Measurements from ENCODE around the gene TMEM14C.

The TMEM14C gene

GRCh38 chr6:10771371-10771894 is 48.6 kb downstream of the TMEM14C start:
- no peak for DNase-seq

GRCh38 chr6:10778230-10778629 is 55.4 kb downstream of the TMEM14C start:
- no peak for DNase-seq

GRCh38 chr6:10779076-10779475 is 56.2 kb downstream of the TMEM14C start:
- DNase-seq: no peak
